A673 (cell line): ENCODE data around the gene STC2.

Experiments
- EZH2 ChIP-seq: fragments of 200-600 bp; sonication (generic); IDR thresholded peaks from 2 replicates; pipeline ENCODE4 v1.6.1; 2017; ENCODE audit warnings: borderline replicate concordance, low read depth, mild to moderate bottlenecking, mixed read lengths, antibody characterized with exemption, low read length; ENCODE audit not compliant: poor library complexity, severe bottlenecking
- TF ChIP-seq, protein P1 (sequence below): fragments of 300-800, 200-600 bp; sonication (generic); conservative IDR thresholded peaks from 2 replicates; pipeline ENCODE4 v1.5.1; 2017; ENCODE audit warnings: low read depth, mild to moderate bottlenecking, antibody characterized with exemption, low read length, moderate library complexity, mixed read lengths

DNA sequence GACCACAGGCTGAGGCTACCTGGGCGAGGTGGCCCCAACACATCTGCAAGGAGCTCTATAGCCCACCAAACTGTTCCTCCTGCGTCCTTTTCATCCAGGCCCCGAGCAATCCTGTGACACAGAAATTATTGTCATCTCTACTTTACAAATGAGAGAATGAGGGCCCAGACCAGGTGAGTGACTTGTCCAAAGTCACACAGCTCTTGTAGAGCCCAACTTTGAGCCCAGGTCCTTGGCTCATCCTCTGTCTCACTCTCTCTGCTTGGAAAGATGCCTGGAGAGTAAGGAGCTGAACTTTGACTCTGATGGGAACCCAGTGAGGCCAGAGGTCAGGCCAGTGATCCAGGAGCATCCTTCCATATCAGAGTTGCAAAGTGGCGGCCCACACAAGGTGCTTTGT, 39.6 kb downstream of the STC2 start:
- TF ChIP-seq, protein P1, sequence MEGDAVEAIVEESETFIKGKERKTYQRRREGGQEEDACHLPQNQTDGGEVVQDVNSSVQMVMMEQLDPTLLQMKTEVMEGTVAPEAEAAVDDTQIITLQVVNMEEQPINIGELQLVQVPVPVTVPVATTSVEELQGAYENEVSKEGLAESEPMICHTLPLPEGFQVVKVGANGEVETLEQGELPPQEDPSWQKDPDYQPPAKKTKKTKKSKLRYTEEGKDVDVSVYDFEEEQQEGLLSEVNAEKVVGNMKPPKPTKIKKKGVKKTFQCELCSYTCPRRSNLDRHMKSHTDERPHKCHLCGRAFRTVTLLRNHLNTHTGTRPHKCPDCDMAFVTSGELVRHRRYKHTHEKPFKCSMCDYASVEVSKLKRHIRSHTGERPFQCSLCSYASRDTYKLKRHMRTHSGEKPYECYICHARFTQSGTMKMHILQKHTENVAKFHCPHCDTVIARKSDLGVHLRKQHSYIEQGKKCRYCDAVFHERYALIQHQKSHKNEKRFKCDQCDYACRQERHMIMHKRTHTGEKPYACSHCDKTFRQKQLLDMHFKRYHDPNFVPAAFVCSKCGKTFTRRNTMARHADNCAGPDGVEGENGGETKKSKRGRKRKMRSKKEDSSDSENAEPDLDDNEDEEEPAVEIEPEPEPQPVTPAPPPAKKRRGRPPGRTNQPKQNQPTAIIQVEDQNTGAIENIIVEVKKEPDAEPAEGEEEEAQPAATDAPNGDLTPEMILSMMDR = no peak
- no peak for TF ChIP-seq EZH2
